A673 (cell line): ENCODE results near the gene CSHL1.
"Not testable (repeated sequence)": the region's sequence is repeated elsewhere in the genome, so short reads cannot be mapped to it uniquely, and the experiment has no call there.

Experiments used
- CTCF ChIP-seq: fragments of 300-800, 200-600 bp; sonication (generic); conservative IDR thresholded peaks from 2 replicates; pipeline ENCODE4 v1.5.1; 2017; ENCODE audit warnings: low read depth, mild to moderate bottlenecking, antibody characterized with exemption, low read length, moderate library complexity, mixed read lengths
- EZH2 ChIP-seq: fragments of 200-600 bp; sonication (generic); IDR thresholded peaks from 2 replicates; pipeline ENCODE4 v1.6.1; 2017; ENCODE audit warnings: borderline replicate concordance, low read depth, mild to moderate bottlenecking, mixed read lengths, antibody characterized with exemption, low read length; ENCODE audit not compliant: poor library complexity, severe bottlenecking

GRCh38 chr17:63874693-63875092, 36.4 kb downstream of the CSHL1 start:
- not testable (repeated sequence) for TF ChIP-seq CTCF, EZH2
